IPS-11a (cell line): ENCODE measurements around the gene KLHL3.
"Not testable (repeated sequence)": the region's sequence is repeated elsewhere in the genome, so short reads cannot be mapped to it uniquely, and the experiment has no call there.

Experiments
- H3K4me3 ChIP-seq: one replicate; pipeline ENCODE4 v1.5.1; 2013; ENCODE audit warnings: low read depth, low read length, control low read depth

KLHL3 gene

DNA sequence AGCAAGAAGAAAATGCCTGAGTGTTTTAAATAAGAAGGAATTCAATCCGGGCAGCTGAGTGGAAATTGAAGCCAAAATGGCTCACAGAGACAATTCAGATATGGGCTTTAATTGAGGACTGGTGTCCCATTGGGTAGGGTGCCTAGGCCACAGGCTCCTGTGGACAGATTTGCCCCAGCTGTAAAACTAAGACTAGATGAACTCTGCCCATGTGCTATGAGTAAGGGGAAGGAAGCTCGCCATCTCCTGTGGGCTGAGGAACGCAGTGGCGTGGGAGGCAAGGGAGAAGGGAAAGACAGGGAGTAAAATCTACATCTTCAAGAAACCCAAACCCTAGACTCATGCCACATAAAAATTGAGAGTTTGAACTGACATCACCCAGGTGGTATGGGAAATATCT lies 66.1 kb downstream of the KLHL3 start:
- H3K4me3 ChIP-seq: no peak overlapping the region

DNA sequence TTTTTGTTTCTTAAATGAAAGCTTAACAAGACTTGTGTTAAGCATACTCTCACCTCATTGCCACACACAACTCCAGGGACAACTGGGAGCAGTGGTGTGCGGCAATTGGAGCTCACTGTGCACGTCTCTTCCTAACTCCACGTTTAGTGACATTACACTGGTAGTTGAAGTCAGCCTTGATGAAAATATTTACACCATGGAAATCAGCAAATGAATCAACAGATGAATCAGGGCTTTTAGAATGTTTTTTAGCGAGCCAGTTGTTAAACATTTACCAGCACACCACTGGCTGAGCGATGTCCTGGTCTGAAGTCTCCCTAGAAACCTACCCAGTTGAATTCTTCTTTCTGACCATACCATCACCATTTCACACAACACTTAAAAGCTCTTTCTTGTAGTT lies 67.3 kb downstream of the KLHL3 start:
- no peak overlapping the region for H3K4me3 ChIP-seq

DNA sequence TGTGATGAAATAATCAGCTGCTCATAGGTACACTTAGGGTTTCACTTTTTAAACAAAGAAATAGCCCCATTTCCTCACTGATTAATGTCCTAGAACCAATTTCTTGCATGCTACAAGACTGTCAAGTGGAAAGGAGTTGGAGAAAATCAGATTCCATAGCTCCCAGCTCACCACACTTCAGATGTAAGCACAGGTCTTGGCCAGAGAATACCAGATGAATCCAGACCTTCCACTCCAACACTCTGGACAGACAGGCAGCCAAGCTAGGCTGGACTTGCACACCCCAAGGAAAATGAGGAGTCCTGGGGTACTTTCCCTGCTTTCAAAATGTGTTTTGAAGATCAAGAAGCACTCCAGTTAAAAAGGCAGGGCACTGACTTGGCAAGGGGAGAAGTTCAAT lies 68.5 kb downstream of the KLHL3 start:
- no peak overlapping the region for H3K4me3 ChIP-seq

DNA sequence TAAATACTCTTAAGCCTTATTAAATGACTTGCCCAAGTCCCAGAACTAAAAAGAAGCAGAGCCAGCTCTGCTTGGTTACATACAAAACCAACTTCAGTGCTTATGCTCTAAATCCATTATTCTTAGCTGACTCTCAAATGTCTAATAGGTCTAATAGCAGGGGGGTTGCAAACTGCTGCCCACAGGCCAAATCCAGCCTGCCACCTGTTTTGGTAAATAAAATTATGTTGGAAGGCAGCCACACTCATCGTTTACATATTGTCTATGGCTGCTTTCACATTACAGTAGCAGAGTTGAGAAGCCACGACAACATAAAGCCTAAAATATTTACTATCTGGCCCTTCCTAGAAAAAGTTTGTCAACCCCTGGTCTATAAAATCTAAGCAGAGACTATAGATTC lies 69.0 kb downstream of the KLHL3 start:
- no peak overlapping the region for H3K4me3 ChIP-seq

DNA sequence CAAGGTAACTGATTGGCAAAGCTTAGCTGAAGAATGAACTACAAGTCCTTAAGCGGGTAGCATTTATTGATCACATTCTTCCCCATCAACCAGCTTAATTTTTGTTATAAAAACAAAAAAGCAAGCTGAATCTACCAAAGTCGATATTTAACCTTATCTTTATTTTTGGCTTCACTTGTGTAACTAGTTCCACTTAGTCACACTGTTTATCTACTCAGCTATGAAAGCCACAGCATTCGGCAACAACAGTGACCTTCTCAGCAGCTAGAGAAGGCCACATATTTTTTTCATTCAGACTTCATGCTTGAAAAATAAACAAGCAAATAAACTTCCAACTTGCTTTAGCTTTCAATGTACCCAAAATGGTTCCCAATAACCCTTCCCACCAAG lies 69.4 kb downstream of the KLHL3 start:
- no peak overlapping the region for H3K4me3 ChIP-seq

DNA sequence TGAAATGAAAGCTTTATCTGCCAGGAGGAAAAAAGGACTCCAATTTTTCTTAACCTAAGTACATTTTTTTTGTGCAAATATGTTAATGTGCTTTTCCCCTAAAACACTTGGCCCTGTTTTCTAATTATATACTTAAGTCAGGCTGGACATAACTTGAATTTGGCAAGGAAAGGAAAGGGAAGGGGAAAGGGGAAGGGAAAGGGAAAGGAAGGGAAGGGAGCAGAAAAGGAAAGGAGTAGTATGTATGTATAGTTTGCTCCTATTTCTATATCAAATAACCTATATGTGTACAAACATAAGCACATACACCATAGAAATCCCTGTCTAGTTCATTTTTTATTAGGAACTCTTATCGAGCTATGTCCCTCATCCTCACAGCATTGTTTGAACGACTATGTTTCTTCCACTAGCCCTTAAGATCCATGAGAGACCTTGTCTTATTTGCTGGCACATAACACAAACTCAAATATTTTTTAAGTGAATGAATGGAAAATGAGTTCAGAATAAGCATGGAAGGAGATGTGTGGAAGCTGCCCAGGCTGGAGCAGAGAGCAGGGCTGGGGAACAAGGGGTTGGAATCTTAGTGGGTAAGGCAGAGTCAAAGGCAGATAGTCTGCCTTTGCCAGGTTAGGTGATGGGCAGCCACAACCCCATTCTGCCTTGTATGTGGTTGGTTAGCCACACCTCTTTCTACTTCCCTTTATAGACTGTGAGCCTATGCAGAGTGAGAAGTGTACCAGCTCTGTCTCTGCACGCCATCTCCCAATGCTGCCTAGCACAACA lies 70.0 kb downstream of the KLHL3 start:
- no peak overlapping the region for H3K4me3 ChIP-seq

DNA sequence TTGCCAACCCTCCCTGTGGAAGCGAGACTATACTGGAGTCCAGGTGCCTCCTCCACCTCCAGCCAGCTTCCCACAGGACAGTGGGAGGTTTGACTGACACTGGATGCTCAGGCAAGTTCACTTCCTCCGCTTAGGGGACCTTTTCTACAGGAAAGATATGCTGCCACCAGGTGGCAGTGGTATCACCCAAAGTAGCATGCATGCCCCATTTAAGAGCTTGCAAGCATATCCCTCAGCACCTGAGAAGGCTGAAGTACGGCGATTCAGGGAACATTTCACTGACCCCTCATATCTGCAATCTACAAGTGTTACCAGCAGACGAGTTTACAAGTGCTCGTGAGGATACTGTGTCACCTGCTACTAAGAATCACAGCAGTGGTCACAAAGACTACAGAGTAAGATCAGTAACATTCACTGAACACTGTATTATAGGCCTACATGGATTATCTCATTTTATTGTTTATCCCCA lies 75.5 kb downstream of the KLHL3 start:
- H3K4me3 ChIP-seq: no peak overlapping the region

DNA sequence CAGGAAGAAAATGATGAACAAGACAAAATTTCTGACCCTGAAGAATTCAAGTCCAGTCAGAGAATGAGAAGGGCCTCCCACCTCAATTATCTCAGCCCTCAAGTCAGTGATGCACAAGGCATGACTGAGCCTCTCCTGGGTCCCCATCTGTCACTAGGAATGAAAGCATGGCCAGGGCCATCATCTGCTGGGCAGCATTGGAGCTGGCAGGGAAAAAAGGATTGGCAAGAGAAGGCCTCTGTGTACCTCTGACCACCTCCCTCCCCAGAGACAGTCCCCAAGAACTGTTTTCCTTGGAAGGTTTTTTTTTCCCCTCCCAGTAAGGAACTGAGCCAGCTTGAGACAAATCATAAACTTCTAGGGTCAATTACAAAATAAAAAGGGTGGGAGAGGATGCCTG lies 76.7 kb downstream of the KLHL3 start:
- no peak overlapping the region for H3K4me3 ChIP-seq

DNA sequence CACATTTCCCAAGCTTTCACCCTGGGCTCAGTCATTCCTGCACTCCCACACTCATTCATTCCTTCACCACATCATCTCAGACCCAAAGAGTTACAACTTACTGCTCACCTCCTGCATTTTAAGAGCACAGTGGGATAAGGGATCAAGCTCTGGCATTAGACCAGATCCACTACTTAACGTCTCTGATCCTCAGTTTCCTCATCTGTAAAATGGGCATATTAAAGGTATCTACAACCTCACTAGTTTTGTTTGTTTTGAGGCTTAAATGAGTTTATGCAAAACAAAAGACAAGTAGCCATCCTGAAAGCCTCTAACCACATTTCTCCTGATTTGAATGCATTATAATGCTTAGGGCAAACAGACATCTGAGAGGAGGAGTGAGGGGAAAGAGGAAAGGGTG lies 77.6 kb downstream of the KLHL3 start:
- H3K4me3 ChIP-seq: no peak overlapping the region

DNA sequence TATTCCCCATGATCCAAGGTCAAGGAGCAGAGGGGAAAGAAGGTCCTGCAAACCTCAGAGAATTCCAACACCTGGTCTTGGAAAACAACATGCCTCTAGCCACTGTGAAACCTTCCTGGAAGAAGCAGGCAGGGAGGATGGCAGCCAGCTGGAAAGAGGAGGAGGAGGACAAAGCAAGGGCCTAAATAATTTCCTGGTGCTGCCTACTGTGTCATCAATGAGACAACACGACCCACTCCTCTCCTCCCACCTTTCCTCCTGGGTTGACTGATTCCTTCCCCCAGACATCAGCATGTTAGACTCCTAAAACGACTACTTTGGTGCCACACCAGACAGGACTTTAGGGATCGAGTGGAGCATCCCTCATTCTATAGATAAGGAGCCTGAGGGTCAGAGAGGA lies 78.8 kb downstream of the KLHL3 start:
- H3K4me3 ChIP-seq: no peak overlapping the region

DNA sequence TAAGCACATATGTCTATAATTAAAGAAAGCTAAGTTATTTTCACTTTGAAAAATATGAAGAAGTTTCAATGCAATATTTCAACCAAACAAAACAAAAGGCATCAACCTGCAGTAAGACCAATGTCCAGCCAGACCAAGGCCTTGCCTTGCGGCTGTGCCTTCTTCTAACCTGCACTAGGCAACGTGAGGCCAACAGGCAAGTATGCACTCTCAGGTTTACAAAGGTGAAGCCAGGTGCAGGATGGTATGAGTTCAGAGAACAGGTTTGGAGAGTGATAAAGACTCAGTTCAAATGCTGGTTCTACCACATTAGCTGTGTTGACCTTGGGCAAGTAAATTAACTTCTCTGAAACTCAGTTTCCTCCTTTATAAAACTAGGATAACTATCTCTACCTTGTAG lies 79.3 kb downstream of the KLHL3 start:
- H3K4me3 ChIP-seq: no peak overlapping the region

DNA sequence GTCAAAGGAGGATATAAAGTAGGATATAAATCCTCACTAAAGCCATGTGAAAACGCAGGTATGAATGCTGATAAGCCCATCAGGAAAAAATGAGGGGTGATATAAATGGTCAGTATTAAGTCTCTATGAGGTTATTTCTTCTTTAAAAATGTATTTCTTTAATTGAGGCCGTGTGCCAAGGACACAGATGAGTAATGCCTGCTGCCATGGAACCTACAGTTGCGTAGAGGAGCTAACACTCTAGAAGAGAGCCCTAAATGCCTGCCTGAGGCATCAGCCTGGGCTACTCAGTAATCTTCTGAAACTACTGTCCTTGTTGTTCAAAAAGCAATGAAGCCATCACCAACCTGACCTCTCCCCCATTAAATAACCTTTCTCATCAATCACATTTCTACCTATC lies 84.9 kb downstream of the KLHL3 start:
- no peak overlapping the region for H3K4me3 ChIP-seq

DNA sequence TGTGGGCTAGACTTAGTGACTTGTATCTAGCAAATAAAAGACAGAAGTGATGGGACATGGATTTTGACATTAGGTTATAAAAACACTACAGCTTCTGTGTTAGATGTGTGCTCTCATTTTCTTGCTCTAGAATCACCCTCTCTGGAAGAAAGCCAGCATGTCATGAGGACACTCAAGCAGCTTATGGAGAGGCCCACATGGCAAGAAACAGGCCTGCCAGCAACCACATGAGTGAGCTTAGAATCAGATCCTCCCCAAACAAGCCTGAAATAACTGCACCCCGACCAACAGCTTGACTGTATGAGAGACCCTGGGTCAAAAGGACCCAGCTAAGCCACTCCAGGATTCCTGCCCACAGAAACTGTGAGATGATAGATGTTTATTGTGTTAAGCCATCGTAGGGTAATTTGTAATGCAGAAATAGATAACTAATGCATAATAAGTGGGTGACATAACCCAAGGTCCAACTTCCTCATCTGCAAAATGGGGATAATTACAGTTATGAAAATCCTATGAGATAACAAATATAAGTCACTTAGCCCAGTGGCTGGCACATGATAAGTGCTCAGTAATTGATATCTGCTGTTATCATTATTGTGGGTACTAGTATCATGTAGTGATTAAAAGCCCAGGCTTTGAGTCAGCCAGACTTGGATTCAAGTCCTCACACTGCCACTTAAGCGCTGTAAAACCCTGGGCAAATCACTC lies 86.5 kb downstream of the KLHL3 start:
- H3K4me3 ChIP-seq: no peak overlapping the region

DNA sequence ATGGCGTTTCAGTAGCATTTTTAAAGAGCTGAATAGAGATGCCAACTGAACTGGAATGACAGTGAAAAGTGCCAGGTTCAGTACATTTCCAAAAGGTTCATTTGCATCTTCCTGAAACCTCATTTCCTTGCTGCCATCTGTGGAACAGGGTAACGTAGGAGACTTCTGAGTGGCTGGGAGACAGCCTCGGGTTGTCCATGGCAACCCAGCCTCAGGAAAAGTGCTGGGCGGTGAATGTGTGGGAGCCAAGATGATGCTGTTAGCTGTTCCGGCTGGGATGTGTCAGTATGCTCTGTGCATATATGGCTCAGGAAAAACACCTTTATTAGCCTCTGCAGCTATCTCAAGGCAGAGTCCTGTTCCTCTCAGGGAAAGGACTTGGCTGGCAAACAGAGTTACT lies 87.5 kb downstream of the KLHL3 start:
- H3K4me3 ChIP-seq: no peak overlapping the region

DNA sequence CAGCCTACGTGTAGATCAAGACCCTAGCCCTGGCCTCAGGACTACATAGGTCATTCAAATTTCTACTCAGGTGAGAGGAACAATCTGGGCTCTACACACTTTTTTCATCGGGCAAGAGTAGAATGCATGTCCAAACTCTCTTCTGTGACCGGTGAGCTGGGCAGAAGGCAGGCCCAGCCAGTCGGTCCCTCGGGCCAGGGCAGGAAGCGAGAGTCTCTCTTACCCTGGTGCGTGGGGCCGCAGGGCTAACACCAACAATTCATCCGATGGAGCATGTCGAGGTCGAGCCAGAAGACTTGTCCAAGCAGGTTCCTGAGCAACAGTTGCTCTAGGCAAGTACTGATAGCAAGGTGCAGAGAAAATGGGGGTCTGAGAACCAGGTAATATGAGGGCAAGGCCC lies 88.5 kb downstream of the KLHL3 start:
- H3K4me3 ChIP-seq: no peak overlapping the region

DNA sequence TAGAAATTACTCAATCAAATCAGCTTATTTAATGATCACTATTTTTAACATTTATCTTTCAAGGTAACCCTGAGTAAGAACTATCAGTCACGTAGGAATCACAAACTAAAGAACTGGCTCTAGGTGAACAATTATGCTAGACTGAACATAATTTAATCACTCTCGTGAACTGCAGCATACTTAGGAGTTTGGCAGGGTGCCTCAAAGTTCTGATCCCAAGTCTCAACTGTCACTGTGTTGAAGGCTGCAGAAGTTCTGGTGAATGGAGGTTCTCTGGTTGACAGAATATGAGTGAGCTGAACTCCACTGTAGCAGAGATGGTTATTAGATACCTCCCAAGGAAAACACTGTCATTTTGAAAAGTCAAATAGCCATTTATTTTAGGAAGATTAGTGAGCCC lies 89.1 kb downstream of the KLHL3 start:
- no peak overlapping the region for H3K4me3 ChIP-seq

DNA sequence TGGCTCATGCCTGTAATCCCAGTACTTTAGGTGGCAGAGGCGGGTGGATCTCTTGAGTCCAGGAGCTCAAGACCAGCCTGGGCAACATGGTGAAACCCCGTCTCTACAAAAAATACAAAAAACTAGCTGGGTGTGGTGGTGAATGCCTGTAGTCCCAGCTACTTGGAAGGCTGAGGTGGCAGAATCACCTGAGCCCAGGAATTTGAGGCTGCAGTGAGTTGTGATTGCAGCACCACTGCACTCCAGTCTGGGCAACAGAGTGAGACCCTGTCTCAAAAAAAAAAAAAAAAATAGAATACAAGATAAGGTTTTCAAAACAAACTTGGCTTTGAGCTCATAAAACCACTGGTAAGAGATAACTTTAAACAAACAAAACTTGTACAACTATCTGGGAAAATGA lies 92.8 kb downstream of the KLHL3 start:
- H3K4me3 ChIP-seq: not testable (repeated sequence)

DNA sequence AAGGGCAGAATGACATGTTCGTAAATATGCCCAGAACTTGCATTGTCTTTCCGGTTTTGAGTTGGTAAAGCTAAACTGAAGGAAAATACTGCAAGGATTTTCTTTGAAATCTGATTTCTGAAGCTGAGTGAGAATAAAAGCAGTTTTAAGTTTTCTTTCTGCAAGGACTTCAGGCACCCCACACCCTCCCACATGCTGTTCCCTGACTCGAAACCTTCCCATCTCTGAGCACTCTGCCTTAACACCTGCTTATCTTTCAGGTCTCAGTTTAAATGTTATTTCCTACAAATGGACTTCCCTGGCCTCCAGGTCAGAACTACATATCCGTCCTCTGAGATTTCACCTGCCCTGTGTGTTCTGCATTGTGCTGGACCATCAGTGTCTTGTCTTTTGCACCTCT lies 93.8 kb downstream of the KLHL3 start:
- H3K4me3 ChIP-seq: no peak overlapping the region

DNA sequence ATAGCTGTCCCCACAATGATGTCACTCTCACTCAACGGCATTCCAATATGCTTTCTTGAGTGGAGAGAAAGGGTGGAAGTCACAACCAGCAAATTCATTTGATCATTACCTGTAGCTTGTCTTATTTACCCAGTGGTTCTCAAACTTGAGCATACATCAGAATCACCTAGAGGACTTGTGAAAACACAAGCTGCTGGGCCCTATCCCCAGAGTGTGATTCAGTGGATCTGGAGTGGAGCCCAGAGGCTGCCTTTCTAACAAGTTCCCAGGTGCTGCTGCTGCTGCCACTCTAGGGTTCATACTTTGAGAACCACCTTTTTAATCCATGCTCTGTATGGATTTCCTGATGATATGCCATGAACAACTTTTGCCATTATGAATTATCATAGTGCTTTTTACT lies 94.7 kb downstream of the KLHL3 start:
- H3K4me3 ChIP-seq: no peak overlapping the region

DNA sequence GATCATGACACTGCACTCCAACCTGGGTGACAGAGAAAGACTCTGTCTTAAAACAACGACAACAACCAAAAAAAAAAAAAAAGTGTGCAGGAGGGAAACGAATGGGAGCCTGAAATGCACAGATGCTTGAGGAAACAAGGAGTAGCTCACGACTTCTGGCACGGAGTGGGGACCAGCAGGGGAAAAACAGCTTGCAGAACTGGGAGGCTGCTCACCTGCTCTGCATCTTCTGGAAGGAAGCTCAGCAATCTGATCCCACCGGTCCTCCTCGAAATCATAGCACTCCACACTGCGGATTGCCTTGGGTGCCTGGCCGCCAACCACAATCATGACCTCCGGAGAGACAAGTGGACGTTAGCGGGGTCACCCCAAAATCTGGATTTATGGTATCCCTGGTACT lies 96.2 kb downstream of the KLHL3 start:
- no peak overlapping the region for H3K4me3 ChIP-seq

DNA sequence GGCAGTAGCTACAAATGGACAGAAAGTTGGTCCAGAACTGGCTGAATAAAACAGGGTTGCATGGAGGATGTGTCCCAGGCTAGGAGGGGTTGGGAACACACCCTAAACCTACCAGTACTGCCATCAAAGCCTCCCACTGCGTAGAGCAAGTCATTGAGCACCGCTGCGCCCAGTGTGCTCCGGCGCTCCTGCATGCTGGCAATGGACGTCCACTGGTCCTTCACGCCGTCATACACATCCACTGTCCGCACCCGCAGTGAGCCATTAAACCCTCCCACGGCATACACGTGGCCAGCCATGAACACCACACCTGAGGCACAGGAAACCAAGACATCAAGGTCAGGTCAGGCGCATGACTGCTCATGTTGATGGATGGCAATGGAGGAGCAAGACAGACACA lies 97.0 kb downstream of the KLHL3 start:
- H3K4me3 ChIP-seq: no peak overlapping the region

DNA sequence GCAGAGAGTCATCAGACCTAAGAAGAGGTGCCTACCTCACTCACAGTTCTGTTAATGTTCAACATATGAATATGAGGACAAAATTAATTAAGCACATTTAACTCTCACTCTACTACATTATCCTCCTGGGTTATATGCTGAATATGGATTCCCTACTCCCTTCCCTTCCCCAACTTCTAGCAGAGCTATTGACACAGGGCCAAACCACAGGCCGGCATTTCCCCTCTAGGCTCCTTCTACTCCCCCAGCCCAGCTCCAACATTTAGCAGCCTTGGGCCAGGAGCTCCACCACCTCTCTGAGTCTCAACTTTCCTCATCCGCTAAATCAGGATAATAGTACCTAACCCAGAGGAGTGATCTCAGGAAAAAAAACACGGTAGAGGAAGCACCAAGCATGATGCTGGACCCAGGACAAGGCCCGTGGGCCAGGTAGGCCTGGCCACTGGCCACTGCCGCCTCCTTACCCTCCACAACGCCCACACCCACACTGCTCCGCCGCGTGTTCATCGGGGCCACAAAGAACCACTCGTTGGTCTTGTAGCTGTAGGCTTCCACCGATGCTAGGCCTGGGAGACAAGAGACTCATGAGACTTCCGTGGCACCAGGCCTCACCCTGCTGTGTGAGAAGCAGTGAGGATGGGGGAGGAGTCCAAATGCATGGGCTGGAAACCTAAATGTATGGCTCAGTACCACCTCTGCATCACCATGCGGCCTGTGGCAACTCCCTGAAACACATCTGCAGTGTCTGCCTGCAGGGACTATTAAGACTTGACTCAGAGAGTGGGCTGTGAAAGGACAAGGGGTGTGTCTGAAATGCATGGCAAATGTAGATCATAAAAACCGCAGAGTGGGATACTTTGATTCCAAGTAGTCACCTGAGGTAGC lies 98.8 kb downstream of the KLHL3 start:
- no peak overlapping the region for H3K4me3 ChIP-seq
